MCF 10A (cell line): ENCODE results near the gene PPP2R2D. TPM values are rescaled to one million over a fixed set of nuclear protein-coding genes. Genes with fewer than 3 reads are reported as not detected.

Source experiments
- BruUV-seq: library from RNA; stranded (reverse); fragments of 400-500 nt; replicated peaks from 2 replicates; lab custom pipeline; 2021; lab: Mats Ljungman, UMichigan
- CTCF ChIA-PET: fragments of 300-600 bp; sonication (Branson Sonifier 250); formaldehyde crosslinking; extraction: SDS; loops from one replicate; lab custom pipeline; 2021; ENCODE audit warnings: antibody characterized with exemption, inconsistent platforms; lab: Yijun Ruan, JAX
- POLR2A ChIA-PET: fragments of 300-600, 350-650 bp; sonication (Branson Sonifier 250); formaldehyde crosslinking; extraction: SDS; loops from one replicate; lab custom pipeline; 2020; ENCODE audit warnings: antibody characterized with exemption, inconsistent platforms; lab: Yijun Ruan, JAX
- DNase-seq: peaks from one replicate; pipeline ENCODE4 v3.0.0-alpha.2; 2018; ENCODE audit not compliant: unreplicated experiment
- H3K27ac Mint-ChIP-seq: one replicate; pipeline ENCODE4 v1.8.0; 2022; ENCODE audit warnings: mild to moderate bottlenecking, low read depth, mixed read lengths; ENCODE audit not compliant: unreplicated experiment
- H3K27me3 Mint-ChIP-seq: one replicate; pipeline ENCODE4 v1.8.0; 2022; ENCODE audit warnings: mixed read lengths; ENCODE audit not compliant: insufficient read depth, unreplicated experiment
- H3K36me3 Mint-ChIP-seq: one replicate; pipeline ENCODE4 v1.8.0; 2022; ENCODE audit warnings: mild to moderate bottlenecking, moderate library complexity, mixed read lengths; ENCODE audit not compliant: insufficient read depth, unreplicated experiment
- H3K4me1 Mint-ChIP-seq: one replicate; pipeline ENCODE4 v1.8.0; 2022; ENCODE audit warnings: mixed read lengths; ENCODE audit not compliant: insufficient read depth, unreplicated experiment
- H3K4me3 Mint-ChIP-seq: one replicate; pipeline ENCODE4 v1.8.0; 2022; ENCODE audit warnings: mild to moderate bottlenecking, moderate library complexity, mixed read lengths; ENCODE audit not compliant: unreplicated experiment
- H3K9me3 Mint-ChIP-seq: one replicate; pipeline ENCODE4 v1.8.0; 2022; ENCODE audit warnings: mixed read lengths; ENCODE audit not compliant: unreplicated experiment
- CTCF ChIP-seq: fragments of 200-600 bp; IDR thresholded peaks from one replicate; pipeline ENCODE4 v1.8.0; 2022; ENCODE audit warnings: antibody characterized with exemption, mild to moderate bottlenecking; ENCODE audit not compliant: unreplicated experiment
- intact Hi-C: fragments of 100-400 bp; cut with micrococcal nuclease; formaldehyde crosslinking; loops from 2 replicates; pipeline ENCODE4 v1.14.1; 2022
- total RNA-seq: library from RNA; stranded (reverse); gene quantifications from 2 replicates; pipeline ENCODE4 v1.2.3, GENCODE V29; 2022

PPP2R2D gene
- total RNA-seq, 1 experiment from 2014 or later = 35.5 TPM

- H3K27ac Mint-ChIP-seq = peak overlapping the region; percentile 5
- peaks cover 49% of the 10 kb centered on the region for H3K36me3 Mint-ChIP-seq
- DNase-seq = no peak
- CTCF ChIA-PET = interaction anchor here (0.8 to 2.3 kb wide), 5 partner anchors 22 to 89 kb away, joined by 3 to 12 read pairs (median 5); no protein-coding TSS in a partner anchor
- POLR2A ChIA-PET = interaction anchor here (1.1 to 1.8 kb wide), 2 partner anchors 22 to 73 kb away, joined by 3 to 10 read pairs; no protein-coding TSS in a partner anchor
- intact Hi-C loops = no loop called here
- TF ChIP-seq CTCF = no peak
- no peaks in the 10 kb centered on the region for H3K9me3 Mint-ChIP-seq
- peaks cover 12% of the 10 kb centered on the region for H3K4me1 Mint-ChIP-seq
- no peak overlapping the region for H3K4me3 Mint-ChIP-seq
- BruUV-seq = no TSS peak
- no peaks in the 10 kb centered on the region for H3K27me3 Mint-ChIP-seq
Measured at GRCh38 chr10:131975003-131975402, 74.2 kb downstream of the PPP2R2D start.

- Mint-ChIP-seq H3K4me1 (peaks cover 13% of the 10 kb centered on the region), H3K9me3 (no peaks in the 10 kb centered on the region), H3K27ac (no peak overlapping the region), H3K4me3 (no peak overlapping the region), H3K27me3 (no peaks in the 10 kb centered on the region), H3K36me3 (peaks cover 41% of the 10 kb centered on the region)
- no peak for DNase-seq
- POLR2A ChIA-PET = interaction anchor here (1.1 to 1.8 kb wide), 2 partner anchors 21 to 74 kb away, joined by 3 to 10 read pairs; no protein-coding TSS in a partner anchor
- BruUV-seq = no TSS peak
- CTCF ChIA-PET = interaction anchor here (0.5 to 2.3 kb wide), 5 partner anchors 9 to 1095 kb away, joined by 3 to 12 read pairs (median 5); no protein-coding TSS in a partner anchor
- intact Hi-C loops = no loop called here
- no peak for TF ChIP-seq CTCF
Measured at GRCh38 chr10:131975796-131976195, 75.0 kb downstream of the PPP2R2D start.

- Mint-ChIP-seq H3K36me3 (peaks cover 33% of the 10 kb centered on the region), H3K27ac (no peak overlapping the region), H3K4me1 (peaks cover 18% of the 10 kb centered on the region), H3K9me3 (no peaks in the 10 kb centered on the region), H3K4me3 (no peak overlapping the region), H3K27me3 (no peaks in the 10 kb centered on the region)
- DNase-seq = no peak
- no peak for TF ChIP-seq CTCF
- ChIA-PET CTCF (interaction anchor here (0.7 to 5.4 kb wide), 3 partner anchors 46 to 92 kb away, joined by 3 to 33 read pairs (median 3); no protein-coding TSS in a partner anchor), POLR2A (interaction anchor here (1.7 kb wide), 1 partner anchor 77 kb away, joined by 3 read pairs; the partner anchor contains the start of gene PPP2R2D)
- no TSS peak for BruUV-seq
- intact Hi-C loops = no loop called here
Measured at GRCh38 chr10:131977323-131978096, 76.7 kb downstream of the PPP2R2D start.

- TF ChIP-seq CTCF = no peak
- BruUV-seq = no TSS peak
- Mint-ChIP-seq H3K36me3 (peaks cover 24% of the 10 kb centered on the region), H3K4me1 (peaks cover 18% of the 10 kb centered on the region), H3K27me3 (no peaks in the 10 kb centered on the region), H3K4me3 (no peak overlapping the region), H3K9me3 (no peaks in the 10 kb centered on the region), H3K27ac (no peak overlapping the region)
- POLR2A ChIA-PET = interaction anchor here (1.7 kb wide), 1 partner anchor 78 kb away, joined by 3 read pairs; the partner anchor contains the start of gene PPP2R2D
- intact Hi-C loops = no loop called here
- CTCF ChIA-PET = interaction anchor here (0.7 to 5.4 kb wide), 3 partner anchors 45 to 93 kb away, joined by 3 to 33 read pairs (median 3); no protein-coding TSS in a partner anchor
- DNase-seq = no peak
Measured at GRCh38 chr10:131978366-131978765, 77.6 kb downstream of the PPP2R2D start.
